ENCODE measurements around the gene LIM2. TPM values are rescaled to one million over a fixed set of nuclear protein-coding genes. Genes with fewer than 3 reads are reported as not detected.

Gene LIM2
- total RNA-seq, 1 experiment from 2014 or later: not detected

- no peaks in the 10 kb centered on the region for H3K27me3 ChIP-seq (ENCODE audit: insufficient read depth, low read depth)
- H3K27ac ChIP-seq: no peak overlapping the region
- ChIA-PET POLR2A (ENCODE audit: unreplicated experiment) (no interaction called here), CTCF (interaction anchor here (0.6 to 1.0 kb wide), 3 partner anchors 10 to 67 kb away, joined by 3 to 12 read pairs (median 4); no protein-coding TSS in a partner anchor)
- no peaks in the 10 kb centered on the region for H4K20me1 ChIP-seq (ENCODE audit: insufficient read depth)
- no peaks in the 10 kb centered on the region for H3K79me2 ChIP-seq (ENCODE audit: low read depth)
- no peak overlapping the region for H3K4me2 ChIP-seq
- H3K4me1 ChIP-seq (replicated peaks; ENCODE audit: insufficient read depth): peaks cover 21% of the 10 kb centered on the region
- no peaks in the 10 kb centered on the region for H3K36me3 ChIP-seq (ENCODE audit: low read depth)
- no peak overlapping the region for H3K4me3 ChIP-seq
- no peaks in the 10 kb centered on the region for H3K9me3 ChIP-seq (ENCODE audit: insufficient read depth, low read depth)
- DNase-seq: no peak
- no TSS peak for BruUV-seq (replicated peaks)
- H3K9me2 ChIP-seq (ENCODE audit: insufficient read depth): no peaks in the 10 kb centered on the region
- intact Hi-C loops (cut with micrococcal nuclease; ENCODE audit: unreplicated experiment): no loop called here
- TF ChIP-seq CTCF (conservative IDR thresholded peaks at IDR 0.05) (no peak), EZH2 (IDR thresholded peaks at IDR 0.05; ENCODE audit: low read depth) (no peak)
- H2AFZ ChIP-seq: no peak overlapping the region
- H3F3A ChIP-seq (ENCODE audit: insufficient read depth, low read depth): peaks cover 29% of the 10 kb centered on the region
These were observed 46.7 kb downstream of the LIM2 start for GRCh38 chr19:51341066-51341465.

- Histone ChIP-seq H2AFZ (peak overlapping the region; percentile 79), H3K27ac (no peak overlapping the region), H3K4me2 (peak overlapping the region; percentile 76), H4K20me1 (ENCODE audit: insufficient read depth) (no peaks in the 10 kb centered on the region), H3K4me1 (replicated peaks; ENCODE audit: insufficient read depth) (peaks cover 21% of the 10 kb centered on the region), H3K4me3 (peak overlapping the region; percentile 84), H3F3A (ENCODE audit: insufficient read depth, low read depth) (peaks cover 29% of the 10 kb centered on the region), H3K79me2 (ENCODE audit: low read depth) (no peaks in the 10 kb centered on the region), H3K9me3 (ENCODE audit: insufficient read depth, low read depth) (no peaks in the 10 kb centered on the region), H3K27me3 (ENCODE audit: insufficient read depth, low read depth) (no peaks in the 10 kb centered on the region), H3K9me2 (ENCODE audit: insufficient read depth) (no peaks in the 10 kb centered on the region), H3K36me3 (ENCODE audit: low read depth) (no peaks in the 10 kb centered on the region)
- intact Hi-C loops (cut with micrococcal nuclease; ENCODE audit: unreplicated experiment): loop anchor here (1.0 to 2.0 kb wide), 4 partner anchors 27 to 317 kb away; no protein-coding TSS in a partner anchor
- CTCF ChIA-PET: interaction anchor here (0.6 to 1.5 kb wide), 8 partner anchors 22 to 349 kb away, joined by 3 to 12 read pairs (median 4); no protein-coding TSS in a partner anchor
- peak; percentile 90 to 98 for DNase-seq
- POLR2A ChIA-PET (ENCODE audit: unreplicated experiment): interaction anchor here (0.5 to 1.4 kb wide), 5 partner anchors 26 to 370 kb away, joined by 3 to 9 read pairs (median 5); partner anchors contain the start of gene KLK6
- TF ChIP-seq CTCF (conservative IDR thresholded peaks at IDR 0.05) (no peak), EZH2 (IDR thresholded peaks at IDR 0.05; ENCODE audit: low read depth) (no peak)
- no TSS peak for BruUV-seq (replicated peaks)
These were observed 47.8 kb downstream of the LIM2 start for GRCh38 chr19:51339687-51340656.

GRCh38 chr19:51339313-51339686, 48.5 kb downstream of the LIM2 start:
- Histone ChIP-seq H3F3A (ENCODE audit: insufficient read depth, low read depth) (peaks cover 29% of the 10 kb centered on the region), H3K9me3 (ENCODE audit: insufficient read depth, low read depth) (no peaks in the 10 kb centered on the region), H3K27me3 (ENCODE audit: insufficient read depth, low read depth) (no peaks in the 10 kb centered on the region), H4K20me1 (ENCODE audit: insufficient read depth) (no peaks in the 10 kb centered on the region), H3K9me2 (ENCODE audit: insufficient read depth) (no peaks in the 10 kb centered on the region), H3K4me3 (peak overlapping the region; percentile 84), H3K27ac (no peak overlapping the region), H2AFZ (peak overlapping the region; percentile 79), H3K36me3 (ENCODE audit: low read depth) (no peaks in the 10 kb centered on the region), H3K4me2 (peak overlapping the region; percentile 76), H3K4me1 (replicated peaks; ENCODE audit: insufficient read depth) (peaks cover 21% of the 10 kb centered on the region), H3K79me2 (ENCODE audit: low read depth) (no peaks in the 10 kb centered on the region)
- intact Hi-C loops (cut with micrococcal nuclease; ENCODE audit: unreplicated experiment): loop anchor here (1.0 to 2.0 kb wide), 4 partner anchors 28 to 318 kb away; no protein-coding TSS in a partner anchor
- no peak for TF ChIP-seq EZH2 (IDR thresholded peaks at IDR 0.05; ENCODE audit: low read depth)
- TF ChIP-seq CTCF (conservative IDR thresholded peaks at IDR 0.05): no peak
- no TSS peak for BruUV-seq (replicated peaks)
- ChIA-PET CTCF (interaction anchor here (0.6 to 1.5 kb wide), 6 partner anchors 23 to 350 kb away, joined by 3 to 6 read pairs (median 4); no protein-coding TSS in a partner anchor), POLR2A (ENCODE audit: unreplicated experiment) (interaction anchor here (0.5 to 1.4 kb wide), 5 partner anchors 26 to 370 kb away, joined by 3 to 9 read pairs (median 5); partner anchors contain the start of gene KLK6)
- DNase-seq: no peak

Data from PC-9 (cell line).